ENCODE measurements around the gene TSGA10IP. TPM values are rescaled to one million over a fixed set of nuclear protein-coding genes. Genes with fewer than 3 reads are reported as not detected.
"Not testable (repeated sequence)": the region's sequence is repeated elsewhere in the genome, so short reads cannot be mapped to it uniquely, and the experiment has no call there.

TSGA10IP gene
- total RNA-seq, 1 experiment from 2014 or later: not detected

- no peaks in the 10 kb centered on the region for H3K9me3 ChIP-seq (replicated peaks)
- H3K36me3 ChIP-seq: no peaks in the 10 kb centered on the region
- H3K27me3 ChIP-seq (replicated peaks): 0 out of 2 replicates have a peak, but pooled peaks cover under 1% of the 10 kb centered on the region
Observed at GRCh38 chr11:65945941-65946558, 770 bp downstream of the TSGA10IP start.

GRCh38 chr11:65946655-65947054, 1.4 kb downstream of the TSGA10IP start:
- Histone ChIP-seq H3K27ac (no peak overlapping the region), H3K4me3 (no peak overlapping the region), H3K36me3 (no peaks in the 10 kb centered on the region), H3K9me3 (replicated peaks) (no peaks in the 10 kb centered on the region), H3K4me1 (replicated peaks) (peaks cover under 1% of the 10 kb centered on the region), H3K27me3 (replicated peaks) (0 out of 2 replicates have a peak, but pooled peaks cover 2% of the 10 kb centered on the region)
- peak in 1 of 2 experiments; percentile 57 for DNase-seq (ENCODE audit: low read depth in 1 of 2, low spot score in 2 of 2)

More at GRCh38 chr11:65945941-65946558, 770 bp downstream of the TSGA10IP start:
- no peak for DNase-seq (ENCODE audit: low read depth in 1 of 2, low spot score in 2 of 2)
- peaks cover 6% of the 10 kb centered on the region for H3K4me1 ChIP-seq (replicated peaks)
- H3K27ac ChIP-seq: no peak overlapping the region
- H3K4me3 ChIP-seq: no peak overlapping the region

- no peaks in the 10 kb centered on the region for H3K4me1 ChIP-seq (replicated peaks)
- 0 out of 2 replicates have a peak, but pooled peaks cover 2% of the 10 kb centered on the region for H3K27me3 ChIP-seq (replicated peaks)
- H3K27ac ChIP-seq: no peak overlapping the region
- H3K36me3 ChIP-seq: no peaks in the 10 kb centered on the region
- no peak overlapping the region for H3K4me3 ChIP-seq
- DNase-seq (ENCODE audit: low read depth in 1 of 2, low spot score in 2 of 2): peak in 1 of 2 experiments; percentile 66
- no peaks in the 10 kb centered on the region for H3K9me3 ChIP-seq (replicated peaks)
Observed at GRCh38 chr11:65947133-65947532, 1.9 kb downstream of the TSGA10IP start.

GRCh38 chr11:65947603-65948125, 2.4 kb downstream of the TSGA10IP start:
- H3K27ac ChIP-seq: no peak overlapping the region
- H3K36me3 ChIP-seq: no peaks in the 10 kb centered on the region
- no peak overlapping the region for H3K4me3 ChIP-seq
- no peaks in the 10 kb centered on the region for H3K4me1 ChIP-seq (replicated peaks)
- H3K9me3 ChIP-seq (replicated peaks): no peaks in the 10 kb centered on the region
- DNase-seq (ENCODE audit: low read depth in 1 of 2, low spot score in 2 of 2): peak in 1 of 2 experiments; percentile 61
- 0 out of 2 replicates have a peak, but pooled peaks cover 2% of the 10 kb centered on the region for H3K27me3 ChIP-seq (replicated peaks)

- H3K27ac ChIP-seq; H3K36me3 ChIP-seq; H3K27me3 ChIP-seq (replicated peaks); DNase-seq (ENCODE audit: low read depth in 1 of 2, low spot score in 2 of 2); H3K4me1 ChIP-seq (replicated peaks); H3K9me3 ChIP-seq (replicated peaks); H3K4me3 ChIP-seq: not testable (repeated sequence)
Observed at GRCh38 chr11:65950711-65951110, 5.4 kb downstream of the TSGA10IP start.

- not testable (repeated sequence) for H3K36me3 ChIP-seq; DNase-seq (ENCODE audit: low read depth in 1 of 2, low spot score in 2 of 2); H3K27ac ChIP-seq; H3K4me3 ChIP-seq; H3K4me1 ChIP-seq (replicated peaks); H3K9me3 ChIP-seq (replicated peaks); H3K27me3 ChIP-seq (replicated peaks)
Observed at GRCh38 chr11:65951641-65952040, 6.4 kb downstream of the TSGA10IP start.

- DNase-seq (ENCODE audit: low read depth in 1 of 2, low spot score in 2 of 2): no peak
- Histone ChIP-seq H3K9me3 (replicated peaks) (no peaks in the 10 kb centered on the region), H3K27ac (no peak overlapping the region), H3K4me3 (no peak overlapping the region), H3K36me3 (no peaks in the 10 kb centered on the region), H3K4me1 (replicated peaks) (no peaks in the 10 kb centered on the region), H3K27me3 (replicated peaks) (0 out of 2 replicates have a peak, but pooled peaks cover 2% of the 10 kb centered on the region)
Observed at GRCh38 chr11:65952052-65952521, 6.8 kb downstream of the TSGA10IP start.

GRCh38 chr11:65953471-65953870, 8.2 kb downstream of the TSGA10IP start:
- no peak overlapping the region for H3K27ac ChIP-seq
- DNase-seq (ENCODE audit: low read depth in 1 of 2, low spot score in 2 of 2): no peak
- H3K9me3 ChIP-seq (replicated peaks): no peaks in the 10 kb centered on the region
- no peaks in the 10 kb centered on the region for H3K36me3 ChIP-seq
- H3K27me3 ChIP-seq (replicated peaks): 0 out of 2 replicates have a peak, but pooled peaks cover 2% of the 10 kb centered on the region
- no peaks in the 10 kb centered on the region for H3K4me1 ChIP-seq (replicated peaks)
- H3K4me3 ChIP-seq: no peak overlapping the region

GRCh38 chr11:65954771-65955170, 9.5 kb downstream of the TSGA10IP start:
- no peaks in the 10 kb centered on the region for H3K9me3 ChIP-seq (replicated peaks)
- no peak overlapping the region for H3K4me3 ChIP-seq
- no peak for DNase-seq (ENCODE audit: low read depth in 1 of 2, low spot score in 2 of 2)
- no peak overlapping the region for H3K27ac ChIP-seq
- H3K27me3 ChIP-seq (replicated peaks): 0 out of 2 replicates have a peak, but pooled peaks cover 2% of the 10 kb centered on the region
- no peaks in the 10 kb centered on the region for H3K4me1 ChIP-seq (replicated peaks)
- H3K36me3 ChIP-seq: no peaks in the 10 kb centered on the region

GRCh38 chr11:65958291-65958690, 13.0 kb downstream of the TSGA10IP start:
- H3K27ac ChIP-seq: no peak overlapping the region
- no peak for DNase-seq (ENCODE audit: low read depth in 1 of 2, low spot score in 2 of 2)
- peaks cover 14% of the 10 kb centered on the region for H3K36me3 ChIP-seq
- 0 out of 2 replicates have a peak, but pooled peaks cover 3% of the 10 kb centered on the region for H3K9me3 ChIP-seq (replicated peaks)
- no peaks in the 10 kb centered on the region for H3K27me3 ChIP-seq (replicated peaks)
- H3K4me1 ChIP-seq (replicated peaks): peaks cover 15% of the 10 kb centered on the region
- H3K4me3 ChIP-seq: no peak overlapping the region

GRCh38 chr11:65958774-65959420, 13.6 kb downstream of the TSGA10IP start:
- Histone ChIP-seq H3K9me3 (replicated peaks) (0 out of 2 replicates have a peak, but pooled peaks cover 3% of the 10 kb centered on the region), H3K36me3 (peaks cover 20% of the 10 kb centered on the region), H3K4me1 (replicated peaks) (peaks cover 19% of the 10 kb centered on the region), H3K27ac (no peak overlapping the region), H3K4me3 (no peak overlapping the region), H3K27me3 (replicated peaks) (no peaks in the 10 kb centered on the region)
- DNase-seq (ENCODE audit: low read depth in 1 of 2, low spot score in 2 of 2): no peak

GRCh38 chr11:65960824-65961266, 15.6 kb downstream of the TSGA10IP start:
- H3K9me3 ChIP-seq (replicated peaks): 0 out of 2 replicates have a peak, but pooled peaks cover 3% of the 10 kb centered on the region
- DNase-seq (ENCODE audit: low read depth in 1 of 2, low spot score in 2 of 2): no peak
- peak overlapping the region; percentile 97 for H3K4me3 ChIP-seq
- no peaks in the 10 kb centered on the region for H3K27me3 ChIP-seq (replicated peaks)
- peaks cover 19% of the 10 kb centered on the region for H3K4me1 ChIP-seq (replicated peaks)
- peak overlapping the region; percentile 73 for H3K27ac ChIP-seq
- H3K36me3 ChIP-seq: peaks cover 40% of the 10 kb centered on the region

- peaks cover 19% of the 10 kb centered on the region for H3K4me1 ChIP-seq (replicated peaks)
- H3K27me3 ChIP-seq (replicated peaks): no peaks in the 10 kb centered on the region
- H3K27ac ChIP-seq: peak within 1 kb of the TSS; percentile 73
- H3K4me3 ChIP-seq: peak within 1 kb of the TSS; percentile 97
- DNase-seq (ENCODE audit: low read depth in 1 of 2, low spot score in 2 of 2): peak; percentile 99 to 100
- H3K36me3 ChIP-seq: peaks cover 46% of the 10 kb centered on the region
- 0 out of 2 replicates have a peak, but pooled peaks cover 3% of the 10 kb centered on the region for H3K9me3 ChIP-seq (replicated peaks)
Observed at GRCh38 chr11:65961267-65962140, 16.2 kb downstream of the TSGA10IP start, which contains the start of gene SART1. SART1 (plus strand) TSS chr11:65961734; CDS start chr11:65961781, 47 bp downstream.
